HG03025 (cell line): ENCODE data around the gene DHRSX.

Experiments
- ATAC-seq: cut with Tn5 transposase; IDR thresholded peaks from one replicate; pipeline ENCODE4 v1.9.1; 2021; ENCODE audit warnings: mild to moderate bottlenecking, moderate library complexity; ENCODE audit not compliant: unreplicated experiment, low FRiP score

DHRSX gene

DNA sequence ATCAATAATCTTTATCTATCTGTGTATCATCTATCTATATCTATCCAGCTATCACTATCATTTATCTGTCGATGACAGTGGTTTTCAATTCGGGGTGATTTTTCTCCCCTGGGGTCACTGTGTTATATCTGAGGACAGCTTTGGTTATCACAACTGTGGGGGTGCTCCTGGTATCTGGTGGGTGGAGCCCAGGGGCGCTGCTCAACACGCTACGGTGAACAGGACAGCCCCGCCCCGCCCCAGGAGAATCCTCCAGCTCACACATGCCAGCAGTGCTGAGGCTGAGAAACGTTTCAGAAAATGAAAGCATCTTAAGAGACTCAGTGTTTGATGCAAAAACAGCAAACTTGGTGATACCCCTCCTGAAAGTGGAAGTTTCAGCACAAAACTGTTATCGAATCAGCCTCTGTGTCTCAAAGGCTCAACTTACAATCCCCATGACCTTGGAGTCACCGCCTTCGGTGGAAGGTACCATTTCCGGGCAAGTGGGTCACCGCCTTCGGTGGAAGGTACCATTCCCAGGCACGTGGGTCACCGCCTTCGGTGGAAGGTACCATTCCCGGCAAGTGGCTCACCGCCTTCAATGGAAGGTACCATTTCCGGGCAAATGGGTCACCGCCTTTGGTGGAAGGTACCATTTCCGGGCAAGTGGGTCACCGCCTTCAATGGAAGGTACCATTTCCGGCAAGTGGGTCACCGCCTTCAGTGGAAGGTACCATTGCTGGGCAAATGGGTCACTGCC is 315.3 kb downstream of the DHRSX start:
- no peak for ATAC-seq

DNA sequence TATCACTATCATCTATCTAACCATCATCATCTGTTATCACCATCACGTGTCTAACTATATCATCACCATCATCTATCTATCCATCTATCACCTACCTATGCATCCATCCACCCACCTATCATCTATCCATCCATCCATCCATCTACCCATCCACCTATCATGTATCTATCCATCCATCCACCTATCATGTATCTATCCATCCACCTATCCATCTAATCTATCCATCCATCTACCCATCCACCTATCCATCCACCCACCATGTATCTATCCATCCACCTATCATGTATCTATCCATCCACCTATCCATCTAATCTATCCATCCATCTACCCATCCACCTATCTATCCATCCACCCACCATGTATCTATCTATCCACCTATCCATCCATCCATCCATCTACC is 316.7 kb downstream of the DHRSX start:
- ATAC-seq, result no peak

DNA sequence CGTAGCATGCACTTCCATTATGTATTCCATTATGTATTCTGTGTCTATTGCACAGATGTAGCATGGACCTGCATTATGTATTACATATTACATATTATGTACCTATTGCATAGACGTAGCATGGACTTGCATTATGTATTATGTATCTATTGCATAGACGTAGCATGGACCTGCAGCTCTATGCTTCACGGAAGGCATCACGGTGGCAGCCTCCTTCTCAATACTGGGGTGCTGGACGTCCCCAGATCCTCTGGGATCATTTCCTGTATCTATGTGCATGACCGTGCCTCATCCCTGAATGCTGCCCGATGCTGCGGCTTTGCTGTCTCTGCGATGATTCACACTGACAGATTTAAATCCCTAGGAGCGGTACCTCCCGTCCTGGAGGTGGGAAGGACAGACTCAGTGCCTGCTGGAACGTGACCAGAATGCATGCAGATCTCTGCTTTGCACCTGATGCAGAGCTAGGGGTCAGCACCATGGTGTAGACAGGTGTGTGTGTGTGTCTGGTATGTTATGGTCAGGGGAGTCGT is 317.5 kb downstream of the DHRSX start:
- no peak for ATAC-seq

DNA sequence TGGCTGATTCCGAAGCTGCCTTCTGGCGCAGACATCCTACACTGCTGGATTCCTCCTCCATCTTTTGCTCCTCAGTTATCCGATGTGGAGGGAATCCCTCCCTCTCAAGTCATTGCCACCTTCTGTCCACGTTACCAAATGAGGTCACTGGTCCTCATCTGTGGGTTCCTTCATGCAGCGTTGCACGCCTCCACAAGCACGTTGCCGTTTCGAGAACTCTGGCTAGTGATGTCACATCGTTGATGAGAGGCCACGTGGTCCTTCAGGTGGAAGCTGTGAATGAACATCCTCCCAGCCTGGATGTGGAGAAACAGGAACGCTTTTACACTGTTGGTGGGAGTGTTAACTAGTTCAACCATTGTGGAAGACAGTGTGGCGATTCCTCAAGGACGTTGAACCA is 323.2 kb downstream of the DHRSX start:
- ATAC-seq, result no peak

DNA sequence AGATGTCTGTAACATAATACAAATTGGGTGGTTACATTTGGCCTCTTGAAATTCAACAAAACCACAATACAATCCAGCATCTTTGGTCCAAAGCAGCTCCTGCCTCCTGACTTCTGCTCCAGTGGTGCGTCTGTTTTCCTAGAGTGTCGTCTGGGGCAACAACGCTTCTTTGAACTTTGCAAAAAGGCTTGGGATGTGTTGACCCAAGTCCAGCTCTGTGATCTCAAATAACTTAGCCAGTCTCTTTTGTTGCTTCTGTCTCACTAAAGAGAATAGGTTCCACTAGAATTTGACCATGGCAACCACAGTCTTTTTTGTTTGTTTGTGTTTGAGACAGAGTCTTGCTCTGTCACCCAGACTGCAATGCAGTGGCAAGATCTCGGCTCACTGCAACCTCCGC is 324.0 kb downstream of the DHRSX start:
- no peak for ATAC-seq

DNA sequence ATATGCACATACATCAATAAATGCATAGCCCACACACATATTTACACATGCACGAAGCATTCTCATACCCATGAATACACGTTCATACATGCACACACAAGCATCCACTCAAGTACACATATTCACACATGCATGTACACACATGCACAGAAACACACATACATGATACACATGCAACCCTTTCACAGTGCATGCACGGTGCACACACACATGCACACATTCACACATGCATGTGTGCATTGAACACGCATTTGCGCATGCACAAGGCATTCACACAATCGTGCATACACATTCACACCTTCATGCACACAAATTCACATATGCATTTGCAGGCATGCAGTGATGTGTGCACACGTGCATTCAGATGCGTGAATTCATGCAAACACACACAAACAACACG is 324.5 kb downstream of the DHRSX start:
- ATAC-seq, result no peak

DNA sequence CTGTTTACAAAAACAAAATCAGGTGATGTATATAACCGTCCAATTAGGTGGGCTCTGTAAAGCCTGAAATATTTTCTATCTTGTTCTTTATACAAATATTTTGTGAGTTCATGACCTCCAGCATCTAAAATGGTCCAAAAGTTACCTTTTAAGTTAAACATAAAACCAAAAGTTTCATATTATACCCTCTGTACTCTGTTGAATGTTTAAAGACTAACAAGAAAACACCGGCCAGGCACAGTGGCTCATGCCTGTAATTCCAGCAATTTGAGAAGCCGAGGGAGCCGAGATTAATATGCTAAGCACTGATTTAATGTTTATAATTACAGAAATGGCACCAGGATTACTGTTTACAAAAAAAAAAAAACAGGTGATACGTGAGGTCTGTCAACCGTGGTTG is 328.4 kb downstream of the DHRSX start:
- no peak for ATAC-seq
